Fibroblast of the aortic adventitia (primary cell): ENCODE measurements around the gene SEMA3C. TPM values are rescaled to one million over a fixed set of nuclear protein-coding genes. Genes with fewer than 3 reads are reported as not detected.

ENCODE experiments used
- DNase-seq: peaks from one replicate; pipeline ENCODE4 v3.0.0-alpha.2; 2010; ENCODE audit warnings: low read depth
- H3K4me3 ChIP-seq: 2 replicates; pipeline ENCODE4 v1.5.1; 2011; ENCODE audit warnings: low read depth, mild to moderate bottlenecking, control low read depth, low read length, moderate library complexity
- CTCF ChIP-seq: IDR thresholded peaks from 2 replicates; pipeline ENCODE4 v1.5.1; 2011; ENCODE audit warnings: mild to moderate bottlenecking, low read length, control low read depth, inconsistent platforms; ENCODE audit not compliant: insufficient read depth
- total RNA-seq: library from RNA; depleted of rRNA; stranded (reverse); fragments of >200 nt; gene quantifications from 2 replicates; pipeline ENCODE4 v1.2.3, GENCODE V29; 2012; ENCODE audit warnings: low replicate concordance

SEMA3C gene
- total RNA-seq, 1 donor = 208 TPM

DNA sequence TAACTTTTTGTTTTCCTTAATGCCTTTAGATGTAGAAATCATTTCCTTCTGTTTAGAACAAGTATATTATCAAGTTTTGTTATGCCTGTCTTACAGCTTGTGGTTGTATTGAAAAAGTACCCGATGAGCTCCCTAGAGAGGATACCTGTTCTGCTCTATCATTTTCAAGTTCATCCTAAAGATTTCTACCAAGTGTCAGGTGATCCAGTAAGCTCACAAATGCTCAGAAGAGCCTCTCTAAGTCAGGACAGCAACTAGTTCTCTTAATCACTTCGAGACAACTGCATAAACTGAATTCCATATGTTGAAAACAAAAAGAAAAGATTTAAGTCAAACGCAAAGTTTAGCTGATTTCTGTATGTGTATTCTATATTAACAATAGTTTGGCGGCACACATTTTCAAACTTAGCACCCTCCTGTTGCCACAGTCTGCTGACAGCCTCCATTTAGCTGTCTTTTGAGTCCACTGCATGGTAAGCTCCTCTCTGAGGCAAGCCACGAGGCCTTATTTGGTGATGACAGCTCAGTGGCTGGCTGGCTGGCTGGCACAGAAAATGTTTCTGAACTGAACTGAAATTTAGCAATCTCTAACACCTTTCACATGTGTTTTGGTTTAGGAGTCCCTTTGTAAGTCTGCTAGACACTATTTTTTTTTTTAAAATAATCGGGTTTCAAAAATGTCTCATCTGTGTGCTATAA is 59.4 kb downstream of the SEMA3C start:
- peak; percentile 52 for DNase-seq
- no peak overlapping the region for H3K4me3 ChIP-seq
- TF ChIP-seq CTCF = no peak

GRCh38 chr7:80858141-80858903 is 60.5 kb downstream of the SEMA3C start:
- no peak for DNase-seq
- no peak for TF ChIP-seq CTCF
- no peak overlapping the region for H3K4me3 ChIP-seq

DNA sequence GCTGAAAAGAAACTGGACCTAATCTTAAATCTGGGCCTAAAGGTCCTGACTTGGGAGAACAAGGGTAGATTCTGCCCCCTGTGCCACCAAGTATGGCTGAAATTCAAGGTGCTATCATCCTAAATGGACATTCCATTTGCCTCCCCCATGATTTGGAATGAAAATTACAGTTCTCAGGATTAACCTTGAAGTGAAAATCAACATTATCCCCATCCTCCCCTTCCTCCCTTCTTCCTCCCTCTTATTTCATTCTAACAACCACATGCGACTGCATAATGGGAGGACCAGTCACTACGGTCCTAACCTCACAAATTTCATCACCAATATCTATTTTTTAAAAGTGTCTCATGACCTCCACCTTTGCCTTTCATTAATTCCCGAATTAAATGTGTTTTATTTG is 62.1 kb downstream of the SEMA3C start:
- TF ChIP-seq CTCF = no peak
- no peak overlapping the region for H3K4me3 ChIP-seq
- DNase-seq = no peak

DNA sequence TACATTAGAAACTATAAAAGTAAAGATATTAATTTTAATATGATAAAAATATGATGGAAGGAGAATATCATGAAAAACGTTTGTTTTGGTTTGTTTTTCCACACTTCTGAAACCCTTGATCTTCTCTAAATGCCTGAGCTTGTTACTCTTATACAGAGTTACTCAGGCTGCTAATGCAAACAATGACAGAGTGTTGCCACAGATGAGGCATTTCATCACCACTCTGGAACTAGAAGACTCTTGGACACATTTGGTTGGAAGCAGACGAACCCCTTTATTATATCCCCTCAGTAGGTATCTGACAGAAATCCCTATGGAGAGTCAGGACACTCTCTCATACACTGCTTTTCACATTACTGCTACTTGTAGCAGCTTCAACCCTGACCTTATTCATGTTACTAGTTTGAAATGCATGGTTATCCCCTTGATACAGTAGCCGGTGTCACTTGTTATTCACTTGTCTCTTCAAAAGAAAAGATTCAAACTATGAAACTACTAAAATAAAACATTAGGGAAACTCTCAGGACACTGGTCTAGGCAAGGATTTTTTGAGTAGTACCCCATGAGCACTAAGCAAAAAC is 66.9 kb downstream of the SEMA3C start:
- no peak for TF ChIP-seq CTCF
- DNase-seq = peak; percentile 40
- no peak overlapping the region for H3K4me3 ChIP-seq

GRCh38 chr7:80848841-80849240 is 70.0 kb downstream of the SEMA3C start:
- no peak for DNase-seq
- no peak overlapping the region for H3K4me3 ChIP-seq
- no peak for TF ChIP-seq CTCF

GRCh38 chr7:80847895-80848294 is 71.0 kb downstream of the SEMA3C start:
- no peak for DNase-seq
- no peak overlapping the region for H3K4me3 ChIP-seq
- no peak for TF ChIP-seq CTCF
